Stimulated activated CD4-positive, alpha-beta T cell treated with anti-CD3 and anti-CD28 coated beads, TNF-alpha, amount 100 ng/mL, for 24 hours (primary cell): ENCODE measurements around the gene SFTA2.
"Not testable (repeated sequence)": the region's sequence is repeated elsewhere in the genome, so short reads cannot be mapped to it uniquely, and the experiment has no call there.

Experiments
- DNase-seq, 3 experiments: peaks; one replicate each; pipeline ENCODE4 v3.0.0-alpha.2; 2020; ENCODE audit warnings: low read depth in 3 of 3

The SFTA2 gene

GRCh38 chr6:30942338-30943060 lies 10.5 kb upstream of the SFTA2 start:
- DNase-seq: no peak

- no peak for DNase-seq
Observed at GRCh38 chr6:30940361-30940986, 8.5 kb upstream of the SFTA2 start, which contains the start of gene MUCL3. MUCL3 (plus strand) TSS chr6:30940973; CDS start chr6:30941000, 27 bp downstream.

- no peak for DNase-seq
Observed at GRCh38 chr6:30939473-30939872, 7.5 kb upstream of the SFTA2 start.

GRCh38 chr6:30938730-30939129 lies 6.8 kb upstream of the SFTA2 start:
- no peak for DNase-seq

GRCh38 chr6:30937265-30937664 lies 5.3 kb upstream of the SFTA2 start:
- no peak for DNase-seq

GRCh38 chr6:30935018-30935417 lies 3.0 kb upstream of the SFTA2 start:
- DNase-seq: no peak

GRCh38 chr6:30932665-30933365 lies 845 bp upstream of the SFTA2 start:
- no peak for DNase-seq

GRCh38 chr6:30931272-30931671 lies 698 bp downstream of the SFTA2 start:
- no peak for DNase-seq

- no peak for DNase-seq
Observed at GRCh38 chr6:30930506-30930905, 1.5 kb downstream of the SFTA2 start.

GRCh38 chr6:30928677-30929076 lies 3.3 kb downstream of the SFTA2 start:
- DNase-seq: no peak

- DNase-seq: not testable (repeated sequence)
Observed at GRCh38 chr6:30927080-30927479, 4.9 kb downstream of the SFTA2 start.

GRCh38 chr6:30926644-30927043 lies 5.3 kb downstream of the SFTA2 start:
- no peak for DNase-seq

- DNase-seq: not testable (repeated sequence)
Observed at GRCh38 chr6:30924040-30924627, 7.8 kb downstream of the SFTA2 start.

GRCh38 chr6:30922447-30922852 lies 9.5 kb downstream of the SFTA2 start:
- DNase-seq: no peak

- DNase-seq: no peak
Observed at GRCh38 chr6:30918670-30919069, 13.3 kb downstream of the SFTA2 start.

- DNase-seq: no peak
Observed at GRCh38 chr6:30917487-30917886, 14.5 kb downstream of the SFTA2 start.

- DNase-seq: no peak
Observed at GRCh38 chr6:30917041-30917440, 14.9 kb downstream of the SFTA2 start.

- DNase-seq: no peak
Observed at GRCh38 chr6:30915591-30915946, 16.4 kb downstream of the SFTA2 start.

GRCh38 chr6:30914854-30915590 lies 16.9 kb downstream of the SFTA2 start:
- DNase-seq: no peak

- DNase-seq: peak; percentile 77 to 86 (median 81)
Observed at GRCh38 chr6:30914076-30914853, 17.7 kb downstream of the SFTA2 start, which contains the start of gene VARS2. VARS2 (plus strand) TSS chr6:30914238; CDS start chr6:30914837, 599 bp downstream.

- no peak for DNase-seq
Observed at GRCh38 chr6:30913721-30914075, 18.3 kb downstream of the SFTA2 start.
